ENCODE results near the gene MS4A18. TPM values are rescaled to one million over a fixed set of nuclear protein-coding genes. Genes with fewer than 3 reads are reported as not detected.

Gene MS4A18
- total RNA-seq, 1 donor from 2014 or later, result not detected

DNA sequence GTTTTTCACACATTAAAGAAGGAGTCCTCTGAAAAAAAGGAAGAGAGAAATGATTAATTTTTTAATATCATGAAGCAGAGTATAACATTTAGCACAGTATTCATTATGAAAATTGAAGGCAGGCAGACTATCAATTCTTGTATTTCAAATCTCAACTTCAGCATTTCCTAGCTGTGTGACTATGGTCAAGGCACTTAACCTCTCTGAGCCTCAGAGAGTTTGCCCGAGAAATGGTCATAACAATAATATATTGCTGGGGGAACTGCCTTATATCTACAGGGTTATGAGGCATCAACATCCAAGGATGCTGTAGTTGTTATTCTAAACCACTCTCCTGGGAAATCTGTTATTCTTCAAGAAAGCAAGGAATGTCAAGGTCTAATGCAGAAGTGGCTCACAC is 1.1 kb downstream of the MS4A18 start:
- H3K4me1 ChIP-seq (ENCODE audit: control insufficient read depth in 3 of 3, insufficient read depth in 3 of 3, low read length in 3 of 3), result no peaks in the 10 kb centered on the region
- H3K9ac ChIP-seq (ENCODE audit: low read depth in 1 of 3, low read length in 3 of 3), result no peak overlapping the region
- no peaks in the 10 kb centered on the region for H3K36me3 ChIP-seq (ENCODE audit: control insufficient read depth in 3 of 3, insufficient read depth in 3 of 3, low read length in 3 of 3)
- H3K27ac ChIP-seq (ENCODE audit: low read depth, low read length), result no peak overlapping the region
- no peaks in the 10 kb centered on the region for H3K9me3 ChIP-seq (ENCODE audit: control insufficient read depth in 3 of 3, low read length in 3 of 3)
- no peak overlapping the region for H3K4me3 ChIP-seq (ENCODE audit: low read length in 3 of 3)
- H3K27me3 ChIP-seq (ENCODE audit: control insufficient read depth in 3 of 3, insufficient read depth in 3 of 3, low read length in 3 of 3), result peaks cover 0 to 6% (median 0%) of the 10 kb centered on the region in 3 donors

GRCh38 chr11:60731586-60731985 is 7.1 kb downstream of the MS4A18 start:
- no peak overlapping the region for H3K4me3 ChIP-seq (ENCODE audit: low read length in 3 of 3)
- no peak overlapping the region for H3K9ac ChIP-seq (ENCODE audit: low read depth in 1 of 3, low read length in 3 of 3)
- no peak overlapping the region for H3K27ac ChIP-seq (ENCODE audit: low read depth, low read length)
- no peaks in the 10 kb centered on the region for H3K4me1 ChIP-seq (ENCODE audit: control insufficient read depth in 3 of 3, insufficient read depth in 3 of 3, low read length in 3 of 3)
- no peaks in the 10 kb centered on the region for H3K36me3 ChIP-seq (ENCODE audit: control insufficient read depth in 3 of 3, insufficient read depth in 3 of 3, low read length in 3 of 3)
- no peaks in the 10 kb centered on the region for H3K9me3 ChIP-seq (ENCODE audit: control insufficient read depth in 3 of 3, low read length in 3 of 3)
- H3K27me3 ChIP-seq (ENCODE audit: control insufficient read depth in 3 of 3, insufficient read depth in 3 of 3, low read length in 3 of 3), result peaks cover 0 to 6% (median 0%) of the 10 kb centered on the region in 3 donors

DNA sequence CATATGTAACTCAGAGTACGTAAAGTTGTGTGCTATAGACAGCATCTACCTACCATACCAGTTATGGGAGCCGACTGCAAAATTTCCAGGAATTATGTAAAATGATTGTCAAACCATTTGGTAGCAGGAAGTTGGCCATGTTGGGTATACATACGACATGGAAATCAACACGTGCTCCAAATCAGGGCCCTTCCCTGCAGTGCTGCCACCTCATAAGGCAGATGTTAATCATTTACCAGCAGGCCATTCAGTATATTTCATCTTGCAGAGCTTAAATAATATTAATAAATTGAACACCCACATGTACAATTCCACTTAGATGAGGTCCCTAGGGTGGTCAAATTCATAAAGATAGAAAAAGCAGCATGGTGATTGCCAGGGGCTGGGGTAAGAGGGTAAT is 9.8 kb downstream of the MS4A18 start:
- H3K27ac ChIP-seq (ENCODE audit: low read depth, low read length), result no peak overlapping the region
- H3K4me1 ChIP-seq (ENCODE audit: control insufficient read depth in 3 of 3, insufficient read depth in 3 of 3, low read length in 3 of 3), result no peaks in the 10 kb centered on the region
- peaks cover 0 to 9% (median 7%) of the 10 kb centered on the region in 3 donors for H3K27me3 ChIP-seq (ENCODE audit: control insufficient read depth in 3 of 3, insufficient read depth in 3 of 3, low read length in 3 of 3)
- no peaks in the 10 kb centered on the region for H3K9me3 ChIP-seq (ENCODE audit: control insufficient read depth in 3 of 3, low read length in 3 of 3)
- H3K36me3 ChIP-seq (ENCODE audit: control insufficient read depth in 3 of 3, insufficient read depth in 3 of 3, low read length in 3 of 3), result no peaks in the 10 kb centered on the region
- no peak overlapping the region for H3K9ac ChIP-seq (ENCODE audit: low read depth in 1 of 3, low read length in 3 of 3)
- H3K4me3 ChIP-seq (ENCODE audit: low read length in 3 of 3), result no peak overlapping the region

- H3K36me3 ChIP-seq (ENCODE audit: control insufficient read depth in 3 of 3, insufficient read depth in 3 of 3, low read length in 3 of 3), result no peaks in the 10 kb centered on the region
- H3K27ac ChIP-seq (ENCODE audit: low read depth, low read length), result no peak overlapping the region
- no peak overlapping the region for H3K9ac ChIP-seq (ENCODE audit: low read depth in 1 of 3, low read length in 3 of 3)
- H3K27me3 ChIP-seq (ENCODE audit: control insufficient read depth in 3 of 3, insufficient read depth in 3 of 3, low read length in 3 of 3), result peaks cover 0 to 12% (median 8%) of the 10 kb centered on the region in 3 donors
- H3K9me3 ChIP-seq (ENCODE audit: control insufficient read depth in 3 of 3, low read length in 3 of 3), result peaks cover 0 to 5% (median 4%) of the 10 kb centered on the region in 3 donors
- H3K4me3 ChIP-seq (ENCODE audit: low read length in 3 of 3), result no peak overlapping the region
- H3K4me1 ChIP-seq (ENCODE audit: control insufficient read depth in 3 of 3, insufficient read depth in 3 of 3, low read length in 3 of 3), result no peaks in the 10 kb centered on the region
These were observed 14.6 kb downstream of the MS4A18 start for GRCh38 chr11:60739114-60739513.

- Histone ChIP-seq H3K4me1 (ENCODE audit: control insufficient read depth in 3 of 3, insufficient read depth in 3 of 3, low read length in 3 of 3) (no peaks in the 10 kb centered on the region), H3K36me3 (ENCODE audit: control insufficient read depth in 3 of 3, insufficient read depth in 3 of 3, low read length in 3 of 3) (no peaks in the 10 kb centered on the region), H3K27me3 (ENCODE audit: control insufficient read depth in 3 of 3, insufficient read depth in 3 of 3, low read length in 3 of 3) (peaks cover 0 to 12% (median 8%) of the 10 kb centered on the region in 3 donors)
These were observed 16.1 kb downstream of the MS4A18 start for GRCh38 chr11:60740573-60740972.

GRCh38 chr11:60741421-60741820 is 16.9 kb downstream of the MS4A18 start:
- H3K27me3 ChIP-seq (ENCODE audit: control insufficient read depth in 3 of 3, insufficient read depth in 3 of 3, low read length in 3 of 3), result peaks cover 0 to 12% (median 8%) of the 10 kb centered on the region in 3 donors
- peaks cover 0 to 8% (median 4%) of the 10 kb centered on the region in 3 donors for H3K9me3 ChIP-seq (ENCODE audit: control insufficient read depth in 3 of 3, low read length in 3 of 3)
- H3K9ac ChIP-seq (ENCODE audit: low read depth in 1 of 3, low read length in 3 of 3), result no peak overlapping the region
- H3K27ac ChIP-seq (ENCODE audit: low read depth, low read length), result no peak overlapping the region
- no peak overlapping the region for H3K4me3 ChIP-seq (ENCODE audit: low read length in 3 of 3)
- H3K4me1 ChIP-seq (ENCODE audit: control insufficient read depth in 3 of 3, insufficient read depth in 3 of 3, low read length in 3 of 3), result no peaks in the 10 kb centered on the region
- H3K36me3 ChIP-seq (ENCODE audit: control insufficient read depth in 3 of 3, insufficient read depth in 3 of 3, low read length in 3 of 3), result no peaks in the 10 kb centered on the region

More at GRCh38 chr11:60740573-60740972, 16.1 kb downstream of the MS4A18 start:
- H3K27ac ChIP-seq (ENCODE audit: low read depth, low read length), result no peak overlapping the region
- H3K9ac ChIP-seq (ENCODE audit: low read depth in 1 of 3, low read length in 3 of 3), result no peak overlapping the region
- no peak overlapping the region for H3K4me3 ChIP-seq (ENCODE audit: low read length in 3 of 3)
- H3K9me3 ChIP-seq (ENCODE audit: control insufficient read depth in 3 of 3, low read length in 3 of 3), result peaks cover 0 to 8% (median 4%) of the 10 kb centered on the region in 3 donors

DNA sequence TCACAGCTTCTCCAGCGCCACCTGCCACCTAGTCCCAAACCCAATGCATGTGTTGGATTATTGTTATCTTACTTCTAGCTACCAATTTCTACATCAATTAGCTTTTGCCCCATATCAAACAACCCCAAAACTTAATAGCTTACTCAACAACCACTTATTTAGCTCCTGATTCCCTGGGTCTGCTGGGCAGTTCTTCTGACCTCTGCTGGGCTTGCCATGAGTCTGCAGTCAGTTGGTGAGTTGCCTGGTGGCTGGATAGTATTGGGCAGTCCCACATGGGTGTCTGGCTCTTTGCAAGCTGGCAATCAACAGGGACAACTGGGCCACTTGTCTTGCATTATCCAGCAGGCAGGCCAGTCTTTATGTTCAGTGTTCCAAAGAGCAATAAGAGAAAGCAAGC is 18.5 kb downstream of the MS4A18 start:
- peaks cover 0 to 10% (median 8%) of the 10 kb centered on the region in 3 donors for H3K27me3 ChIP-seq (ENCODE audit: control insufficient read depth in 3 of 3, insufficient read depth in 3 of 3, low read length in 3 of 3)
- H3K36me3 ChIP-seq (ENCODE audit: control insufficient read depth in 3 of 3, insufficient read depth in 3 of 3, low read length in 3 of 3), result no peaks in the 10 kb centered on the region
- no peak overlapping the region for H3K27ac ChIP-seq (ENCODE audit: low read depth, low read length)
- H3K4me3 ChIP-seq (ENCODE audit: low read length in 3 of 3), result no peak overlapping the region
- H3K9ac ChIP-seq (ENCODE audit: low read depth in 1 of 3, low read length in 3 of 3), result no peak overlapping the region
- H3K9me3 ChIP-seq (ENCODE audit: control insufficient read depth in 3 of 3, low read length in 3 of 3), result peaks cover 0 to 8% (median 4%) of the 10 kb centered on the region in 3 donors
- H3K4me1 ChIP-seq (ENCODE audit: control insufficient read depth in 3 of 3, insufficient read depth in 3 of 3, low read length in 3 of 3), result no peaks in the 10 kb centered on the region

- peaks cover 0 to 8% (median 4%) of the 10 kb centered on the region in 3 donors for H3K9me3 ChIP-seq (ENCODE audit: control insufficient read depth in 3 of 3, low read length in 3 of 3)
- H3K36me3 ChIP-seq (ENCODE audit: control insufficient read depth in 3 of 3, insufficient read depth in 3 of 3, low read length in 3 of 3), result no peaks in the 10 kb centered on the region
- H3K4me3 ChIP-seq (ENCODE audit: low read length in 3 of 3), result no peak overlapping the region
- no peak overlapping the region for H3K9ac ChIP-seq (ENCODE audit: low read depth in 1 of 3, low read length in 3 of 3)
- H3K27me3 ChIP-seq (ENCODE audit: control insufficient read depth in 3 of 3, insufficient read depth in 3 of 3, low read length in 3 of 3), result peaks cover 0 to 5% (median 5%) of the 10 kb centered on the region in 3 donors
- no peaks in the 10 kb centered on the region for H3K4me1 ChIP-seq (ENCODE audit: control insufficient read depth in 3 of 3, insufficient read depth in 3 of 3, low read length in 3 of 3)
- H3K27ac ChIP-seq (ENCODE audit: low read depth, low read length), result no peak overlapping the region
These were observed 19.6 kb downstream of the MS4A18 start for GRCh38 chr11:60744114-60744513.

DNA sequence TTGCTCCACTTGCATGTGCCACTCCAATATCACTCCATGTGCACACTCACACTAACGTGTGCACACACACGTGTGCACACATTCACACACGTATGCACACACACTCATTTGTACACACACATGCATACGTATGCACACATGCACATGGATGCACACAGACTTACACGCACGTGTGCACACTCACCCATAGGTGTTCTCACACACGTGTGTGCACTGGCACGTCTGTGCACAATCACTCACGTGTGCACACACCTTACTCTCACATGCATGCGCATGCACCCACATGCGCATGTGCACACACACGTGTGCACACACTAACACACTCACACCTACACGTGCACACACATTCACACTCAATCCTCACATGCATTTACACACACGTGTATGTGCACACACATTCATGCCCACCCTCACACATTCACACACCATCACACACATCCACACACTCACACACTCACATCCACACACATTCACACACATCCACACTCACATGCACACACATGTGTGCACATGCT is 22.9 kb downstream of the MS4A18 start:
- Histone ChIP-seq H3K36me3 (ENCODE audit: control insufficient read depth in 3 of 3, insufficient read depth in 3 of 3, low read length in 3 of 3) (no peaks in the 10 kb centered on the region), H3K9me3 (ENCODE audit: control insufficient read depth in 3 of 3, low read length in 3 of 3) (peaks cover 0 to 5% (median 0%) of the 10 kb centered on the region in 3 donors), H3K27me3 (ENCODE audit: control insufficient read depth in 3 of 3, insufficient read depth in 3 of 3, low read length in 3 of 3) (peaks cover 4 to 23% (median 5%) of the 10 kb centered on the region in 3 donors), H3K9ac (ENCODE audit: low read depth in 1 of 3, low read length in 3 of 3) (no peak overlapping the region), H3K4me1 (ENCODE audit: control insufficient read depth in 3 of 3, insufficient read depth in 3 of 3, low read length in 3 of 3) (no peaks in the 10 kb centered on the region), H3K27ac (ENCODE audit: low read depth, low read length) (no peak overlapping the region), H3K4me3 (ENCODE audit: low read length in 3 of 3) (no peak overlapping the region)

DNA sequence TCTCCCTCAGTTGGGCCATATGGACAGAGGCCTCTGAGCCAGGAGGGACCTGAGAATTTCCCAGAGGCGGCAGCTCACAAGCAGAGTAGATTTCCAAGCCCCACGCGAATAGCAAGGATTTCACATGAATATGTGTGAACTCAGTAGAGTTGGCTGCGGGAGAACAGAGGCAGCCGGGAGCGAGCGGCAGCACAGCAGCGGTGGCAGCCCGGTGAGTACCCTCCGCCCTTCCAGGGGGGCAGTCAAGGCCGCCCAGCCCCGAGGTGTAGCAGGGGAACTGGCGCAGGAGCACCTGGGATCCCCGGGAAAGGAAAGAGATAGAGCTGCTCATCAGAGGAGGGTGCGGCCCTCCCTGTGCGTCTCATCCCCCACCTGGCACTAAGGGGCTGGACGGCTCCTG is 23.7 kb downstream of the MS4A18 start:
- peaks cover 6 to 30% (median 9%) of the 10 kb centered on the region in 3 donors for H3K27me3 ChIP-seq (ENCODE audit: control insufficient read depth in 3 of 3, insufficient read depth in 3 of 3, low read length in 3 of 3)
- H3K36me3 ChIP-seq (ENCODE audit: control insufficient read depth in 3 of 3, insufficient read depth in 3 of 3, low read length in 3 of 3), result no peaks in the 10 kb centered on the region
- no peak overlapping the region for H3K4me3 ChIP-seq (ENCODE audit: low read length in 3 of 3)
- H3K4me1 ChIP-seq (ENCODE audit: control insufficient read depth in 3 of 3, insufficient read depth in 3 of 3, low read length in 3 of 3), result no peaks in the 10 kb centered on the region
- H3K9ac ChIP-seq (ENCODE audit: low read depth in 1 of 3, low read length in 3 of 3), result no peak overlapping the region
- peaks cover 0 to 5% (median 0%) of the 10 kb centered on the region in 3 donors for H3K9me3 ChIP-seq (ENCODE audit: control insufficient read depth in 3 of 3, low read length in 3 of 3)
- no peak overlapping the region for H3K27ac ChIP-seq (ENCODE audit: low read depth, low read length)
